DMS153 treated with DMSO at 0.1 percent for 48 hours (cell line): ENCODE data around the gene TARDBP.
A peak's percentile ranks its signal among the peaks of the same experiment; 100 is the strongest.
"Not testable (repeated sequence)": the region's sequence is repeated elsewhere in the genome, so short reads cannot be mapped to it uniquely, and the experiment has no call there.

Source experiments
- DNase-seq: peaks from one replicate; lab custom pipeline; 2025; ENCODE audit not compliant: unreplicated experiment; lab: John Stamatoyannopoulos, UW

Gene TARDBP

DNA sequence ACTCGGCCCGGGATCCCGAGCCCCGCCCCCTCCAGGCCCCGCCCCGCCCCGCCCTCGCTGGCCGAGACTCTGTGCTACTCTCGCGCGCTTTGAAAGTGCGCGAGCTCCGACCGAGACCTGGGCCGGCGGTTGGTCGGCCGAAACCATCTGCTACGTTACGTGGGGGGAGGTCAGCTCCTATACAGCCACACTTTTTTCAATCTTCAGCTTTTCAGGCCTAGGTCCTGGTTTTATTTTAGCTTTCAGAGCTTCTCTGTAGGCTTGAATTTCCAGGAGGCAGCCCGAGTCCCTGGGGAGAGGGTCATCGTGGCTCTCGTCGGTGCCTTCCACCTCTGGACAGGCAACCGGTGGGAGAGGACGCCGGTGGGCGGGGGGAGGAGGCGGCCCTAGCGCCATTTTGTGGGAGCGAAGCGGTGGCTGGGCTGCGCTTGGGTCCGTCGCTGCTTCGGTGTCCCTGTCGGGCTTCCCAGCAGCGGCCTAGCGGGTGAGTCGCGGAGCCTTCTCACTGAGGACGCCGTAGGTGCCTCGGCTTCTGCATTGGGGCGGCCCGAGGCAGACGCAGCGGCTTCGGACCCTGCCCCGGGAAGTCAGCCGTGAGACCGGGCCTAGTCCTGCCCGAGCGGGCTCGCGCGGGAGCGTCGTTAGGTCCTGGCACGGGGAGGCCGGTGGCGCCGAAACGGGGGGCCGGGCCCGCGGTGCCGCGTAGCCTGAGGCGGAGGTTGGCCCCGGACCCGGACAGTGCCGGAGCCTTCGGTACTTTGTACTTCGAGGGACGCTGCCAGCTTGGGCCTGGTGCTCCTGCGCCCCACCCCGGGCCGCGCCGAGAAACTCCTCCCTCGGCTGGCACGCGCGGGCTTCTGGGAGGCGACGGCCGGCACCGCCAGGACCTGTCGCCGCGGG, at the start of gene TARDBP:
Gene TARDBP, plus strand, starts transcription at position 395 of the 900 bp plus-strand sequence. CDS start 1,074 bp downstream, outside the sequence.
- peak; percentile 99 for DNase-seq

DNA sequence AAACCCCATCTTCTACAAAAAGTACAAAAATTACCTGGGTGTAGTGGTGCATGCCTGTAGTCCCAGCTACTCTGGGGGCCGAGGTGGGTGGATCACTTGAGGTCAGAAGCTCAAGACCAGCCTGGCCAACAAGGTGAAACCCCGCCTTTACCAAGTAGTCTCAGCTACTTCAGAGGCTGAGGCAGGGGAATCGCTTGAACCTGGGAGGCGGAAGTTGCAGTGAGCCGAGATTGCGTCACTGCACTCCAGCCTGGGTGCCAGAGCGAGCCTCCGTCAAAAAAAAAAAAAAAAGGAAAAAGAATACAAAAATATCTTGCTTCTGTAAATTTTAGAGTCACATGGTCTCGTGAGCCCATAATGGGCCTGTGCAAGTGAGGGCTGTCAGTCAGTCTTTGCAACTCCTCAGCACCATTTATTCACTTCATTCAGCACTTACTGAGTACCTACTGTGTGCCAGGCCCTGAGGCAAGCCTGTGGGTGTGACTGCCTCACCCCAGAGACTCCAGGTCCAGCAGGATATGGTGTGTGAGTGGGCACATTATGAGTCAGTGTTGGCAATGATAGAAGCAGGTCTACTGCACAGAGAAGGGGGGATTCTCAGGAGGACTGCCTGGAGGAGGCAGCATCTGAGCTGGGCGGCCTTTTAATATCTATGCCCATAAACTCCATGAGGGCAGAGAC, 46.8 kb upstream of the TARDBP start:
- DNase-seq = no peak

DNA sequence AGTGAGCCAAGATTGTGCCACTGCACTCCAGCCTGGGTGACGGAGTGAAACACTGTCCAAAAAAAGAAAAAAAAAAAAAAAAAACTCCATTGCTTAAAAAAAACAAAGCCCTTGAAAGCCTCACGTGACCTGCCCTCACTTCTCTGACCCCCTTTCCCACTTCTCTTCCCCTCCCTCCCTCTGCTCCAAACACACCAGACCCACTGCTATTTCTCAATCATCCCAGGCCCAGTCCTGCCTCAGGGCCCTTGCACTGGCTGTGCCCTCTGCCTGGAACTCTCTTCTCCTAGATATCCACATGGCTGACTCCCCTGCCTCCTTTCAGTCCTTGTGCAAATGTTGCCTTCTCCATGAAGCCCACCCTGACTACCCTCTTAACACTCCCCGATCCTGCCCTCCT, 45.4 kb upstream of the TARDBP start:
- no peak for DNase-seq

DNA sequence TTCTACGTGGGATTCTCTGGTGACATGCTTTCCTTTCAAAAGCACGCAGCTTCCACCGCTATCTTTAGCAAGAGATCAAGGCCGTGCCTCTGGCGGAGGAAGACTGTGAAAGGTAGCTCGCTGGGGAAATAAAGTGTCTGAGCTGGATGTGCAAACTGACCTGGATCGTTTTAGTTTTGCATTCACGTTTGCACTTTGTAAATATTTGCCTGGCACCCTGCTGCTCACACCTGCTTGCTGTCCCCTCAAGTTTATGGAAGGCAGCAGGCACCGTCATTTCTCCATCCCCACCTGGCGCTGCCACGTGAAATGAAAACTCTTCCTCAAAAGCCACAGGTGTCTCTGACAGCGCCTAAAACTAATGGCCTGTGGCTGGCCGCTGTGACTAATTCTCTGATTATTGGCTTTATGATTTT, 44.0 kb upstream of the TARDBP start:
- DNase-seq = peak; percentile 99

DNA sequence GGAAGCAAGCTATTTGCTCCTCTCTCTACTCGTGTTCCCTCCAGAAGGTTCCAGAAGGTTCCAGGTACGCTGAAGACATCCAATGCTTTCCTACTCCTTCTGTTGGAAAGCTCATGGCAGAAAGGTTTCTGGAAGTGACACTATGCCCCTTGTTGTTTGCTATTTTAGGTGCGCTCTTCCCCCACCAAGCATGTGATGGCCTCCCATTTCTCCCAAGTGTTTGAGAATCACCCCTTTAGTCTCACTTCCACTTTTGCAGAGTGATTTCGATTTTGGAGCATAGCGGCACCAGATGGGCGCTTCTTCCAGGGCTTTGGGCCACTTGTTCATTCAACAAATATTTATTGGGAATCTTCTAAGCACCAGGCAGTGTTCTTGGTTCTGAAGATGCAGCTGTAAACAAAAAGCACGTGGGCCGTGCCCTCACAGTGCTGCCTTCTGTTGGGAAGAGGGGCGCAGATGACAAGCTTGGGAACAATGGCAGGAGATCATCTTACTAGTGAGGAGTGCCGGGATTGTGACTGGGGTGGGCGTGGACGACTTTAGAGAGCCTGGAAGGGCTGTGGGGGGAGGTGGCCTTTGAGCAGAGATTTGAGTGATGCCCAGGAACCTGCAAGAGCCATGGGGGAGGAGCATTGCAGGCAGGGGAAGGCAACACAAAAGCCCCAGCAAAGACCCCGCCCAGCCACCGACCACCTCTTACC, 43.0 kb upstream of the TARDBP start:
- peak; percentile 88 for DNase-seq

DNA sequence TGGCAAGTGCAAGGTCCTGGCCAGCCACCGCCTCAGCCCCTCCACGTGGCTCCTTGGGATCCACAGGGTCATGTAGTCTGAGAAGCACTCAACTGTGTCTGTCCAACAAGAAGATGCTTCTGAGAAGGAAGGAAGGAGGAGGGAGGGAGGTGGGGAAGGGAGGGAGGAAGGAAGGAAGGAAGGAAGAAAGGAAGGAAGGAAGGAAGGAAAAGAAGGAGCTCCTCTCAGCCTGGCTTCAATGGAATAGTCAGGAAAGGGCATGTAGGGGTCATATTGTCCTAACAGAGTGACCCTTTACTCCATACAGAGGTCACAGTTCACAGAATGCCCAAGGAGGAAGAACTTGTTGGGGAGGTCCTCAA, 42.5 kb upstream of the TARDBP start:
- no peak for DNase-seq

DNA sequence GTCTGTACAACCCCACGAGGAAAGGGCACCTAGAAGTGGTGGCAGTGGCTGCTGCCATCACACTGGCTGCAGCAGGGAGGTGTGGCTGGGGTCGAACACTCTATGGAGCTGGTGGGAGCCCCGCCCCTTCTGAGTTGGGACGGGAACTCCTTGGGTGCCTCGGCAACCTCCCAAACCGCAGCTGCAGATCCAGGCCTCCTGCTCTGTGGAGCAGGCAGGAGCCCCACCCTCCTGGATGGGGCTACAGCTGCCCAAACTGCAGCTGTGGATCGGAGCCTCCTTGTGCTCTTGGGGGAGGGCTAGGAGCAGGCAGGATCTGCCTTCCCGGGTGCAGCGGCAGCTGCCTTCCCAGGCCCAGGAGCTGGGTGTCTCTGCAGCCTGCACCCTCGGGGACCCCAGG, 38.9 kb upstream of the TARDBP start:
- no peak for DNase-seq

DNA sequence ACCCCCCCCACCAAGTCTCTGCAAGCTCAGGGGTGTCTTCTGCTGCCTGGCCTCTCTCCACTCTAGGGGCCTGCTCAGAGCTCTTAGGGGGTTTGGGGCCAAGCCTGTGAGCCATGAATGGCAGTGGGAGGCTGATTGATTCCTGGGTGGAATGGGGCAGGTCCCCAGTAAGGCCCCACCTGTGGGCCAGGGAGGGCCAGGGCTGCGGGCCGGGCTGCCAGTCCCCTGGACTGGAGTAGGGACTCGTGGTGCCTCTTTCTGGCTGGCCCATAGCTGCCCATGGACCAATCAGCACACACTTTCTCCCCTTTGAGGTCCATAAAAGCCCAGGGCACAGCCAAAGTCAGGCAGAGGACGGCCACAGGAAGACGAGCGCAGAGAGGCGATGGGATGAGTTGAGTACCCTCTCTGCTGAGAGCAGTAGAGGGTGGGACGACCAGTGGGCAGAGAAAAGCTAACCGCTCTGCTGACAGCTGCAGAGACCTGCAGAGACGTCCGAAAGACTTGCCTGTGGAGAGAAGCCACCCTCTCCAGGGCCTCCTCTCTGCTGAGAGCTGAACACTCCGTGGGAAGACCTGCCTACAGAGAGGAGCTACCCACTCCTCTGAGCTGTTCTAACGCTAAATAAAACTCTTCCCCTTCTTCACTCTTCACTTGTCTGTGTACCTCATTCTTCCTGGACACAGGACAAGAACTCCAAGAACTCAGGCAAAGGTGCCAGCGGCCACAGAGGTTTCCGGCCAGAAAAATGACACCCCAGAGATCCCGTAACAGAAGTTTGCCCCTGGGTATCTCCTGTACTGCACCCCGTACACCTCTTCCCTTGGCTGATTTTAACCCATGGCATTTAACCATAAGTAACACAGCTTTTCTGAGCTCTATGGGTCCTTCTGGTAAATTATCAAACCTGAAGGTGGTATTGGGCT, 38.2 kb upstream of the TARDBP start:
- no peak for DNase-seq

DNA sequence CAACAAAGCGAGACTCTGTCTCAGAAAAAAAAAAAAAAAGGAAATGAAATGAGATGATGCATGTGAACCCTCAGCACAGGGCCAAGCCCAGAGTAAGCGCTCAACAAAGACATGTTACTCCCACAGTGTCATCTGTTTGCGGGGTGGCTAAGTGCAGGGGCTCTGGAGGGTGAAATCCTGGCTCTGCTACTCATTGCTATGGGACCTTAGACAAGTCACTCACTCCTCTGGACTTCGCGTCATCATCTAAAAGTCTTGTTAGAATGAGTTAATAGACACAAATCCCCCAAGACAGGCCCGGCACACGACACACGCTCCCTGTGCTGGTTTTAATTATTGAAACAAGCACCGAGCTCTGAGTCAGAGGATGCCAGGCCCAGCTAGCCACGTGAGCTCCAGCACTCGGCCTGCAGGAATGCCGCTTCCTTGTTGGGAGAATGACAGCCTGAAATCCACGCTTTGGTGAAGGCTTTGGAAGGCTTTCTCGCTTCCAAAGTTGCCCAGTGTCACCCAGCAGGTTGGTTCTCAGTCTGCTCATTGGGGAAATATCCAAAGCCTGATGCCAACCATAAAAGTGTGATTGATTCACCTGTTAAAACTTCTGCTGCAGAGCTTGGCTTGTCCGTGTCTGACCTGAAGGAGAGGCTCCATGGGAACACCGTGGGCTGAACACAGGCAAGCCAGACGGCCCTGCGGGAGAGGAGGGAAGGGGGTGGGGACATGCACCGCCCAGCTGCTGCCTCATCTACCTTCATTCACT, 36.7 kb upstream of the TARDBP start:
- no peak for DNase-seq

DNA sequence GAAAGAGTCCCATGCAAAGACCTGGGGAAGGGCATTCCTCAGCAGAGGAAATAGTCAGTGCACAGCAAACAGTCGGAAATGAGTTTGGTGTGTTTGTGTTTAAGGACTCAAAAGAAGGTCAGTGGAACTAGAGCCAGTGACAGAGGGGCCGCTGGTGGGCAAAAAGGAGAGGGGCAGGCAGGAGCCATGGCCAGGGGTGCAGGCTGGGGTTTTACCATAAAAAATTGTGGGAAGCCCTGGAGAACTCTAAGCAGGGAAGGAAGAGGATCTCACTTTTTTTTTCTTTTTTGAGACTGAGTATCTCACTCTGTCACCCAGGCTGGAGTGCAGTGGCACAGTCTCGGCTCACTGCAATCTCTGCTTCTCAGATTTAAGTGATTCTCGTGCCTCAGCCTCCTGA, 33.7 kb upstream of the TARDBP start:
- DNase-seq = no peak

DNA sequence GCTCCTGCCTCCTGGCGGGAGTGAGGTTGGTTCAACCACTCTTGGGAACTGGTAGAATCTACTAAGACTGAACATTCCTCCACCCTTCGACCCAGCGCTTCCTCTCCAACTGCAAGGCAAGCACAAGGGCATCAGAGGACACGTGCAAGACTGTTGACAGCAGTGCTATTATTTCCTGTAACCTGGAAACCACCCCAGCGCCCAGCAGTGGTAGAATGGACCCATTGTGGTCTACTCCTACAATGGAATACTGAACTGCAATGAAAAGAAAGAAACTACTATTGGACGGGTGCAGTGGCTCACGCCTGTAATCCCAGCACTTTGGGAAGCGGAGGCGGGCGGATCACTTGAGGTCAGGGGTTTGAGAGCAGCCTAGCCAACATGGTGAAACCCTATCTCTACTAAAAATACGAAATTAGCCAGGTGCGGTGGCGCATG, 33.0 kb upstream of the TARDBP start:
- DNase-seq = no peak

DNA sequence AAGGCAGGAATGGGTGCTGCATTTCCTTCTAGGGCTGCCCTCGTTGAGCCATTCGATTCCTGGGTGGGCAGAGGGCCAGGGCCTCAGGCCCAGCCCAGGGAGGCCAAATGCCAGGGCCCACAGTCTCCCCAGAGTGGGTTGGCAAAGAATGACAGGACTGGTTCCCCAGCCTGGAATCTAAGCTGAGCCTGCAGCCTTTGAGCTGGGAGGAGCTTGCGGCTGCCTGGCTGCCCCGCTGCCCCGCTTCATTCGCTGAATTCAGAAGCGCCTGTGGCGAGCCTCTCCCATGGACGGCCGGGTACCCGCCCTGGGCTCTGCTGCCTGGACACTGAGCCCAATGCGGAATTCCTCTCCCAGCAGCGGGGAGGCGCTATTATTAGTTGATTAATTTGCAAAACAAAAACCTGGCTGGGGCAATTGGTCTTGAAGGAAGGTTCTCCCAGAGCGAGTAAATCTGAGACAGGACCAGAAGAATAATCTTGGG, 32.3 kb upstream of the TARDBP start:
- DNase-seq = peak; percentile 37

DNA sequence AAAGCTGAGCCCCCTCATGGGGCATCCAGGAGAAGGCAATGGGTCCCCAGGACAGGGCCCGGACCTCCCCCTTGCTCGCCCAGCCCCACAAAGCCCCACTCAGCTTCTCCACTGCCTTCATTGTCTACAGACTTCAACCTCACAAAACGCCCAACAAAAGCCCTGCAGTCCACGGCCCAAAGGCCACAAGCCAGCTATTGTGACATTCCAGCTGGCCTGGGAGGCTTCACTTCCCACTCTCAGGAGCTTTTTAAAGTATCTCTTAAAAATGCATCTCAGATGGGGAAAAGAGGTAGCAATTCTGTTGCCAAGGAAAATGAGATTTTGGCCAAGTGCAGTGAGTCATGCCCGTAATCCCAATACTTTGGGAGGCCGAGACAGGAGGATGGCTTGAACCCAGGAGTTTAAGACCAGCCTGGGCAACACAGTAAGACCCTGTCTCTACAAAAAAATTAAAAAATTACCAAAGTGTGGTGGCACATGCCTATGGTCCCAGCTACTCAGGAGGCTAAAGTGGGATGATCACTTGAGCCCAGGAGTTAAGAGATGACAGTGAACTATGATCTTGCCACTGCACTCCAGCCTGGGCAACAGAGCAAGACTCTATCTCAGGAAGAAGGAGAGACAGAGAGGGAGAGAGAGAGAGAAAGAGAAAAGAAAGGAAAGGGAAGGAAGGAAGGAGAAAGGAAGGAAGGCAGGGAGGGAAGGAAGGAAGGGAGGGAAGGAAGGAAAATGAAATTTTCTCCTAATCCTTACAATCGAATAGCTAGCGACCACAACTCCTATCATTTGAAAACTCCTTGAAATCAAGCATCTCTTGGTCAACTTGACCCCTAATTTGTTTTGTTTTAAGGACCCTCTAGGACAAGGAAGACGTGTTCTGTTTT, 31.4 kb upstream of the TARDBP start:
- no peak for DNase-seq

DNA sequence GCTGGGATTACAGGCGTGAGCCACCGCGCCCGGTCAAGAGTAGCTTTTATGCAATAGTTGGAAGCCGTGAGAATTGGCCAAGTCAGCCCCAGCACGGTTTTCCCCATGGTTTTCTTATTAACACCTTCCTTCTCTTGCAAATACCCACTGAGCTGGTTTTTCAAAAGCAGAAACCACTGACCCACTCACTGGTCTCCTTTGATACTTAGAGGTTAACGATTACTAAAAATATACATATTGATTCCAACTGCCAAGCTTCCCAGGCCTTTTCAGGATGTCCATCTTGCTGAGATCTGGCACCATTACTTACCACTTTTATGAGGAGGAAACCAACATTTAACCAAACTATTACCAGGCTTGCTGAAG, 25.9 kb upstream of the TARDBP start:
- no peak for DNase-seq

DNA sequence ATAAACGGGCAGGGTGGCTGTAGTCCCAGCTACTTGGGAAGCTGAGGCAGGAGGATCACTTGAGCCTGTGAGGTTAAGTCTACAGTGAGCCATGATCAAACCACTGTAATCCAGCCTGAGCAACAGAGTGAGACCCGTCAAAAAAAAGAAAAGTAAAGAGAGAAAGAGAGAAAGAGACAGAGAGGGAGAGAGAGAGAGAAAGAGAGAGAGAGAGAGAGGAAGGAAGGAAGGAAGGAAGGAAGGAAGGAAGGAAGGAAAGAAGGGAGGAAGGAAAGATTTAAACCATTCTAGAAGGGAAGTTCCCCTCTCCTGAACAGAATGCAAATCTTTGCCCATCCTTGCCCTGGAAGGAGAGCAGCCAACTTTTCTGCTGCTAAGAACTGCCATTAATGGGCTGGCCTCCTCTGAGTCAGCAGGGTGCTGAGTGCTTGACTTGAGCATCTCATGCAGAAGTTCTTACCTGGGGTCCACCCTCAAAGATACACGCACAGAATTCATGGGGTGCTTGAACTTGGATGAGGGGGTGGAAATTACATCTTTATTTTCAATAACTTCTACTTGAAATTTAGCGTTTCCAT, 24.5 kb upstream of the TARDBP start:
- DNase-seq = no peak

DNA sequence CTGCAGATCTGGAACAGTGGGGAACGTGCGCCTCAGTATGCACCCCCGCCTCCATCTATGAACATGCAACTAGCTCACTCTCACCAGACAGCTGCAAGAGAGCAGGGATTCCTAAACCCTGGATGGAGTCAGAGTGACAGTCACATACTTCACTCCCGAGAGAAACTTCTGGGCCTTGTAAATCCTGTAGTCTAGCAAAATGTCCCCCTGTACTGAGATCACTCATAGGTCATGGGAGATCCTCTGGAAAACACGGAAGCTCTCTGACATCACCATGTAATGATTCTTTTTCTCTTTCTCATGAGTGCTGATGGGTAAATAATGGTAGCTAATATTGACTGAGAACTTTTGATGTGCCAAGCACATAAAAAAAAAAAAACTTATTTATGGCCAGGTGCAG, 23.4 kb upstream of the TARDBP start:
- no peak for DNase-seq

DNA sequence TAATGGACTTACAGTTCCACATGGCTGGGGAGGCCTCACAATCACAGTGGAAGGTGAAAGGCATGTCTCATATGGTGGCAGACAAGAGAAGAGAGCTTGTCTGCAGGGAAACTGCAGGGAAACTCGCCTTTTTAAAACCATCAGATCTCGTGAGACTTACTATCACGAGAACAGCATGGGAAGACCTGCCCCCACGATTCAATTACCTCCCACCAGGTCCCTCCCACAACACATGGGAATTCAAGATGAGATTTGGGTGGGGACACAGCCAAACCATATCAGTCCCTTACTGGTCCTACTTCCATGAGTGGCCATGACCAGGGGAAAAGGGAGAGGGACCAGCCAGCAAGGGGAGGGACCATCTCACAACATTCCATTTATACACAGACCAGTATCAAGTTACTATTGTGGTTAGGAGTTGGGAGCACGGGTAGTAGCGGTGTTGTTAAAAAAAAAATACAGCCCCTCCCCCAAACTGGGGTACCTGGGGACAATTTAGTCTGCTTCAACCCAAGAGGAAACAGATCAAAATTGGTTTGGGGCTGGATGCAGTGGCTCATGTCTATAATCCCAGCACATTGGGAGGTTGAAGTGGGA, 22.4 kb upstream of the TARDBP start:
- DNase-seq = not testable (repeated sequence)

DNA sequence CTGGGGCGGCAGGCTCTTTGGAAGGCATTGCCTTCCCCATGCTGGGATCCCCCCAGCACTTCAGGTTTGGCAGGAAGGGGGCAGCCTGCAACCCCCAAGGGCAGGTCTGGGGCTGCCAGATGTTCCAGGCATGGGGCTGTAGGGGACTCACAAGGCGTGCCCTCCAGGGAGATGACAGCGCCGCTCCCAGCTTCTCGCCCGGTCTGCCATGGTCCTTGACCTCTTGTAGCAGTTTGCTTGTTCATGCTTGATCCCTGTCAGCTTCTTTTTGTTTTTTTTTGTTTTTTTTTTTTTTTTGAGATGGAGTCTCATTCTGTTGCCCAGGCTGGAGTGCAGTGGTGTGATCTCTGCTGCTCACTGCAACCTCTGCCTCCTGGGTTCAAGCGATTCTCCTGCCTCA, 21.6 kb upstream of the TARDBP start:
- DNase-seq = no peak
